HFFc6 (cell line): Measurements from ENCODE around the gene CRIP3. TPM values are rescaled to one million over a fixed set of nuclear protein-coding genes. Genes with fewer than 3 reads are reported as not detected.

Experiments used
- DNase-seq: peaks from one replicate; pipeline ENCODE4 v3.0.0-alpha.2; 2018
- H3K27ac Mint-ChIP-seq: 2 replicates; pipeline ENCODE4 v1.8.0; 2020; ENCODE audit warnings: mild to moderate bottlenecking, mixed read lengths
- H3K27me3 Mint-ChIP-seq: 2 replicates; pipeline ENCODE4 v1.8.0; 2021; ENCODE audit warnings: mild to moderate bottlenecking, moderate library complexity, mixed read lengths; ENCODE audit not compliant: insufficient read depth
- H3K36me3 Mint-ChIP-seq: 2 replicates; pipeline ENCODE4 v1.8.0; 2021; ENCODE audit warnings: low read depth, mixed read lengths
- H3K4me1 Mint-ChIP-seq: 2 replicates; pipeline ENCODE4 v1.8.0; 2020; ENCODE audit warnings: low read depth, mixed read lengths
- H3K4me3 Mint-ChIP-seq: 2 replicates; pipeline ENCODE4 v1.8.0; 2020; ENCODE audit warnings: mild to moderate bottlenecking, moderate library complexity, mixed read lengths
- H3K9me3 Mint-ChIP-seq: 2 replicates; pipeline ENCODE4 v1.8.0; 2020; ENCODE audit warnings: mild to moderate bottlenecking, mixed read lengths
- total RNA-seq, 6 experiments: library from RNA; stranded (reverse); fragmentation: NEBNext Ultra II Directional; extraction: Animal tissue kit (Norgen Biotek cat#: 25700); gene quantifications; 2 replicates in 1 of 6; 3 replicates in 5 of 6; pipeline ENCODE4 v1.2.3, GENCODE V29; 2021
- TF ChIP-seq, protein P1 (sequence below): fragments of 200-600 bp; sonication (generic); IDR thresholded peaks from 2 replicates; pipeline ENCODE4 v1.5.0; 2021; ENCODE audit warnings: antibody characterized with exemption, mild to moderate bottlenecking

The CRIP3 gene
- total RNA-seq, 6 experiments from 2014 or later = not detected

DNA sequence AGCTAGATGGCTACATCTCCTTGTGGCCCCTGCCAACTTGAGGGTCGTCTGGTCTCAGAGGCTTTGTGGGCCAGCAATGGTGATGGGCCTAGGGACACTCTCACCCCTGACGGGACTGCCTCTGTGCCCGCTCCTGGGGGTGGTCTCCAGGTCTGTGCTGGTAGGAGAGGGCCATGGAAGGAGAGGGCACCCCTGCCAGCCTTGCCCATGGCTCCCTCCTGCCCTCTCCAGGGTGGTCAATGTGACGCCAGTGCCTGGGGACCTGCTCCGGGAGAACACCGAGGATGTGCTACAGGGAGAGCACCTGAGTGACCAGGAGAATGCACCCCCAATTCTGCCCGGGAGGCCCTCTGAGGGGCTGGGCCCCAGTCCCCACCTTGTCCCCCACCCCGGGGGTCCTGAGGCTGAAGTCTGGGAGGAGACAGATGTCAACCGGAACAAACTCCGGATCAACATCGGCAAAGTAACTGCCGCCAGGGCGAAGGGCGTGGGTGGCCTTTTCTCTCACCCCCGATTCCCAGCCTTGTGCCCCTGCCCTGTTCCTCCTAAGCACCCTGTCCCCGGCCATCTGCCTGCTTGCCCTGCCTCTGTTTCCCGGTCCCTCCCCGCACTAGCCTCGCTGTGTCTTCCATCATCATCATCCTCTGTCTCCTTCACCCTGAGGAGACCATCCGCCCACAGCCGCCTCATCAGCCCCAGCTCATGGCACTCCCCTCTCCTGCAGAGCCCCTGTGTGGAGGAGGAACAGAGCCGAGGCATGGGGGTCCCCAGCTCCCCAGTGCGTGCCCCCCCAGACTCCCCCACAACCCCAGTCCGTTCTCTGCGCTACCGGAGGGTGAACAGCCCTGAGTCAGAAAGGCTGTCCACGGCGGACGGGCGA lies 49.6 kb downstream of the CRIP3 start:
- peaks cover 8% of the 10 kb centered on the region for H3K27me3 Mint-ChIP-seq
- TF ChIP-seq, protein P1, sequence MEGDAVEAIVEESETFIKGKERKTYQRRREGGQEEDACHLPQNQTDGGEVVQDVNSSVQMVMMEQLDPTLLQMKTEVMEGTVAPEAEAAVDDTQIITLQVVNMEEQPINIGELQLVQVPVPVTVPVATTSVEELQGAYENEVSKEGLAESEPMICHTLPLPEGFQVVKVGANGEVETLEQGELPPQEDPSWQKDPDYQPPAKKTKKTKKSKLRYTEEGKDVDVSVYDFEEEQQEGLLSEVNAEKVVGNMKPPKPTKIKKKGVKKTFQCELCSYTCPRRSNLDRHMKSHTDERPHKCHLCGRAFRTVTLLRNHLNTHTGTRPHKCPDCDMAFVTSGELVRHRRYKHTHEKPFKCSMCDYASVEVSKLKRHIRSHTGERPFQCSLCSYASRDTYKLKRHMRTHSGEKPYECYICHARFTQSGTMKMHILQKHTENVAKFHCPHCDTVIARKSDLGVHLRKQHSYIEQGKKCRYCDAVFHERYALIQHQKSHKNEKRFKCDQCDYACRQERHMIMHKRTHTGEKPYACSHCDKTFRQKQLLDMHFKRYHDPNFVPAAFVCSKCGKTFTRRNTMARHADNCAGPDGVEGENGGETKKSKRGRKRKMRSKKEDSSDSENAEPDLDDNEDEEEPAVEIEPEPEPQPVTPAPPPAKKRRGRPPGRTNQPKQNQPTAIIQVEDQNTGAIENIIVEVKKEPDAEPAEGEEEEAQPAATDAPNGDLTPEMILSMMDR = no peak
- H3K9me3 Mint-ChIP-seq = no peaks in the 10 kb centered on the region
- no peak overlapping the region for H3K27ac Mint-ChIP-seq
- H3K36me3 Mint-ChIP-seq = no peaks in the 10 kb centered on the region
- H3K4me3 Mint-ChIP-seq = no peak overlapping the region
- DNase-seq = no peak
- H3K4me1 Mint-ChIP-seq = peaks cover 3% of the 10 kb centered on the region

- DNase-seq = no peak
- Mint-ChIP-seq H3K4me3 (no peak overlapping the region), H3K36me3 (no peaks in the 10 kb centered on the region), H3K27ac (no peak overlapping the region), H3K4me1 (peaks cover 5% of the 10 kb centered on the region), H3K27me3 (peaks cover 8% of the 10 kb centered on the region), H3K9me3 (no peaks in the 10 kb centered on the region)
- TF ChIP-seq, protein P1 = no peak
These were observed 50.4 kb downstream of the CRIP3 start for GRCh38 chr6:43258180-43258579.

GRCh38 chr6:43257367-43258145 lies 51.1 kb downstream of the CRIP3 start:
- DNase-seq = no peak
- no peaks in the 10 kb centered on the region for H3K36me3 Mint-ChIP-seq
- H3K27me3 Mint-ChIP-seq = peaks cover 14% of the 10 kb centered on the region
- TF ChIP-seq, protein P1 = no peak
- H3K9me3 Mint-ChIP-seq = no peaks in the 10 kb centered on the region
- no peak overlapping the region for H3K4me3 Mint-ChIP-seq
- no peak overlapping the region for H3K27ac Mint-ChIP-seq
- H3K4me1 Mint-ChIP-seq = peaks cover 5% of the 10 kb centered on the region

- Mint-ChIP-seq H3K27me3 (peaks cover 14% of the 10 kb centered on the region), H3K36me3 (no peaks in the 10 kb centered on the region), H3K4me1 (peaks cover 5% of the 10 kb centered on the region), H3K9me3 (no peaks in the 10 kb centered on the region), H3K27ac (no peak overlapping the region), H3K4me3 (no peak overlapping the region)
- DNase-seq = no peak
- TF ChIP-seq, protein P1 = no peak
These were observed 51.8 kb downstream of the CRIP3 start for GRCh38 chr6:43256670-43257366.

Other genes starting within 250 kb of the CRIP3 start
- gene MRPL2, start 249.4 kb downstream of the CRIP3 start, total RNA-seq = 10 to 100 TPM; 52.6 to 62.9 (median 58.7) TPM
- gene KLC4, start 249.2 kb downstream of the CRIP3 start, total RNA-seq = 10 to 100 TPM; 10.7 to 12.6 (median 11.8) TPM
- 100 to 1,000 TPM in 1 of 6 experiments, 10 to 100 TPM in 5; 62.8 to 115 (median 66.7) TPM for gene PTK7, start 232.5 kb downstream of the CRIP3 start, total RNA-seq
- 10 to 100 TPM; 37.4 to 49.7 (median 39.3) TPM for gene SRF, start 137.6 kb downstream of the CRIP3 start, total RNA-seq
- 10 to 100 TPM; 15.4 to 19.9 (median 18.6) TPM for gene CUL9, start 126.6 kb downstream of the CRIP3 start, total RNA-seq
- 10 to 100 TPM; 38.3 to 56.3 (median 49.1) TPM for gene DNPH1, start 79.3 kb downstream of the CRIP3 start, total RNA-seq
- gene TTBK1, start 65.3 kb downstream of the CRIP3 start, total RNA-seq = not detected
- gene SLC22A7, start 10.6 kb downstream of the CRIP3 start, total RNA-seq = not detected
- 10 to 100 TPM; 11.1 to 13.3 (median 11.8) TPM for gene ZNF318, start 60.8 kb upstream of the CRIP3 start, total RNA-seq
- 10 to 100 TPM; 26.2 to 41.6 (median 30.3) TPM for gene ABCC10, start 118.7 kb upstream of the CRIP3 start, total RNA-seq
- 1 to 10 TPM; 1.8 to 2.9 (median 2.2) TPM for gene DLK2, start 146.7 kb upstream of the CRIP3 start, total RNA-seq
- gene TJAP1, start 168.7 kb upstream of the CRIP3 start, total RNA-seq = 10 to 100 TPM; 27.0 to 34.3 (median 30.2) TPM
- 1 to 10 TPM in 2 of 6 experiments, under 1 TPM in 4; 0.75 to 1.7 (median 0.90) TPM for gene LRRC73, start 201.5 kb upstream of the CRIP3 start, total RNA-seq
- gene YIPF3, start 208.1 kb upstream of the CRIP3 start, total RNA-seq = 100 to 1,000 TPM; 147 to 176 (median 158) TPM
- 10 to 100 TPM; 43.5 to 66.9 (median 53.8) TPM for gene POLR1C, start 208.3 kb upstream of the CRIP3 start, total RNA-seq